ENCODE data around the gene COL12A1.

COL12A1 gene

DNA sequence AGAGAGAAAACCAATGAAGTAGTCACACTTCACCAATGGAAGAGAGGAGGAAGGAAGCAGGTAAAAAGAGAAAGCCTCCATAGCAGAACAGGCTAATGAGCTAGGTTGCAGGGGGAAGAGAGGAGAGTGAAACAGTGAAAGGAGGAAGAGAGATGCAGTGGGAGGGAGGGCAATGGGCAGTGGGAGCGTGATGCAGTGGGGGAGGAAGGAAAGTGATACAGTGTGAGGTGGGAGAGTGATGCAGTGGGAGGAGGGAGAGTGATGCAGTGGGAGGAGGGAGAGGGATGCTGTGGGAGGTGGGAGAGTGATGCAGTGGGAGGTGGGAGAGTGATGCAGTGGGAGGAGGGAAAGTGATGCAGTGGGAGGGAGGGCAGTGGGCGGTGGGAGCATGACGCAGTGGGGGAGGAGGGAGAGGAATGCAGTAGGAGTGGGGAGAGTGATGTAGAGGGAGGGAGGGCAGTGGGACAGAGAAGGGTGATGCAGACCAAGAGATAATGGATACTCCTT, 29.7 kb downstream of the COL12A1 start:
- no peak for FAIRE-seq

- FAIRE-seq: no peak
Measured at GRCh38 chr6:75171986-75172385, 33.9 kb downstream of the COL12A1 start.

DNA sequence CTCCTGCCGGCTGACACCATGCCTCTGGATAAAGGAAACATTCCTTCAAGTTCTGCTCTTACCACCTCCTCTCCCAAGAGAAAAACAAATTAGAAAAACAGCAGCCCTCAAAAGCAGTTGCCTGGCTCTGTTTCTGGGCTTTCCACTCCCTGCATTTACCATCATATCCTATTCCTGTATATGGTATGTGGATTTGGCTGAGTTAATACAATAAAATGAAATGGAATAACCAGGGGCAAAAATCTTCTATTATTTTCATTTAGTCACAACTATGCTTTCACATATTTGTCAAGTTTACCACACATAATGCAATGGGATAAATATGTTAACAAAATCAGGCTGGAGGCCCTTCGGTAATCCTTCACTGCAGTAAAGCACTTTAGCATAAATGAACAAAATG, 34.3 kb downstream of the COL12A1 start:
- FAIRE-seq: no peak

- FAIRE-seq: no peak
Measured at GRCh38 chr6:75170691-75171560, 34.9 kb downstream of the COL12A1 start.

- FAIRE-seq: no peak
Measured at GRCh38 chr6:75169689-75170586, 35.9 kb downstream of the COL12A1 start.

GRCh38 chr6:75167851-75168250, 38.0 kb downstream of the COL12A1 start:
- FAIRE-seq: no peak

DNA sequence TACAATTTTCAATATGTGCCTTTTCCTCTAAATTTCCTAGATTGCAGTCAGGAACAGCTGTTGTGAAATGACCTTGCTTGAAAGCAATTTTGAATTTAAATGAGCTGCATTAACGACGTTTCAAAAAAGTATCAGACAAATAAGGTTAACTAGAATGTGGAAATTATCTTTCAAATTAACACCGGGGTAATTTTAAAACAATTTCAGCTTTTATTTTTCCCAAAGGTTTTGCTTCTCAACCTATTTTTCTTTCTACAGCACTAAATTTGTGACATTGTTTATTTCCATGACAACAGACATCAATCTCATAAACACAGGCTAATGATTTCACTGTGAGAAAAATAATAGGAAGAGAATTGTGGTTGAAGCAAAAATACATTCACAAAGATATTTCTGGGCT, 38.5 kb downstream of the COL12A1 start:
- no peak for FAIRE-seq

DNA sequence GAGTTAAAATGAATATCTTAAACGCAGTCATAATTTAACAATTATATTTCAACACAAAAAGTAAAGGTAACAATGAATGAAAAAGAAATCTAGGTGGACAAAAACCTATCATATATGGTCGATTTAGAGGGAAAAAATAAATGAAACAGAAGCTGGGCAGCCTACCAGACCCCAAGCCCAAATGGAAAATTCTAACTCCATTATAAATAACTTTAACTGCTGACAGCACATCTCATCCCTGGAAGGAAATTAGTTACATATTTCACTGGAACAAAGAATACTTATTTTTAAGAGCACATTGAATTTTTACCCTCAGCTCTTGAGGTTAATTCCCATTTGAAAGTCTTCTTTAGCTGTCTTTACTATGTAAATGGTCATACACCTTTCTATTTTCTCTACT, 39.1 kb downstream of the COL12A1 start:
- FAIRE-seq: no peak

DNA sequence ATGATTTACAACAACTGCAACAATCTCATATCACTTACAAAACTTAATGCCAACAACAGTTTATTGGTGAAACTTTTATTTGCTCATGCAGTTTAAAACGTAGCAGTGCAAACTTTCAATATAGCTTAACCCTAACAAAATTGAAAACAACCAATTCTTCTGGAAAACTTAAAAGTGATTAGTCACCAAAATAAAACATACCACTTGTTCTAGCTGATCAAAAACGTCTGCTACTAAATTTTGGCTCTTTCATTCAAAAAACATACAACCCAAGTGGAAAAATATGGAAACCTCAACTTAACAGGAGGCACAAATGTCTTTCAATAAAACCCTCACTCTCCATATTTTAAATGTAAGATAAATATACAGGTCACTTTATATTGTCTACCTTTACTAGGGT, 39.6 kb downstream of the COL12A1 start:
- no peak for FAIRE-seq

DNA sequence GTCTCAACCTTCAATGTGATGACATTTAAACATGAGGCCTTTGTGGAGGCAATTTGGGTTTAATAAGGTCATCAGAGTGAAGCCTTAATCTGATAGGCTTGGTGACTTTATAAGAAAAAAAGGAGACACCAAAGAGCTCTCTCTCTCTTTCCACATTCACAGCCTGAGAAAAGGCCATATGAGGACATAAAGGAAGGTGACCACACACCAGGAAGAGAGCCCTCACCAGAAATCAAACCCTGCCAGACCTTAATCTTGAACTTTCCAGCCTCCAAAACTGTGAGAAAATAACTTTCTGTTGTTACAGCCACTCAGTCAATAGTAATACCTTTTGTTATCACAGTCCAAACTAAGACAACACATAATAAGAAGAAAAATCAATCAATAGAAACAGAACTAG, 47.7 kb downstream of the COL12A1 start:
- FAIRE-seq: no peak

GRCh38 chr6:75157336-75157735, 48.5 kb downstream of the COL12A1 start:
- FAIRE-seq: no peak

DNA sequence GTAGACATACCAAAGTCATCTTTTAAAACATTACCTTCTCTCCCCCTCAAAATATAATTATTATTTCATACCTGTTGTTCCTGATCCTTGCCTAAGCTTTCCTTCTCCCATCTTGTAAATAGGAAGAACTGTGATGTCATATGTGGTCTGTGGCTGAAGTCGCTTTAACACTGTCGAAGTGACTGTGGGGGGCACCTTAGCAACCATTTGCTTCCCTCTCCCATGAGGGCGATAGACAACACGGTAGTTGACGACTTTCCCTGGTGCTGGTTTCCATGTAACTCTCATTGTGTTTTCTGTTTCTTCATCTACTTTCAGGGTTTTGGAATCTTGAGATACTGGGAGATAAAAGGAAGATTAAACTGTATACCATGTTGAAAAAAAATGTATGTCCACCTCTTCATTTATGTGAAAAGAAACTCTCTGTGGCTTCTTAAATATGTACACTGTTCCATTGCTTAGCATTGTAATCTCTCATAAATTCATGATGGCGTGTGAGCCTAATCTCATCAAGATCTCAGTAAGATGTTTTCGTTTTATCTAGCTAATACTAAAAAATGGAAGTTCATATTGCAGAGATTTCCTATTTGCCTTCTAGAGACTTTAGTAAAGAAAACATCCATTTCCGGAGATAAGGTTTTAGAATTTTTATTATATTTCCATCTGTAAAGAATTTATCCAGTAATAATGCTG, 49.5 kb downstream of the COL12A1 start:
- FAIRE-seq: no peak

GRCh38 chr6:75155631-75156030, 50.2 kb downstream of the COL12A1 start:
- no peak for FAIRE-seq

DNA sequence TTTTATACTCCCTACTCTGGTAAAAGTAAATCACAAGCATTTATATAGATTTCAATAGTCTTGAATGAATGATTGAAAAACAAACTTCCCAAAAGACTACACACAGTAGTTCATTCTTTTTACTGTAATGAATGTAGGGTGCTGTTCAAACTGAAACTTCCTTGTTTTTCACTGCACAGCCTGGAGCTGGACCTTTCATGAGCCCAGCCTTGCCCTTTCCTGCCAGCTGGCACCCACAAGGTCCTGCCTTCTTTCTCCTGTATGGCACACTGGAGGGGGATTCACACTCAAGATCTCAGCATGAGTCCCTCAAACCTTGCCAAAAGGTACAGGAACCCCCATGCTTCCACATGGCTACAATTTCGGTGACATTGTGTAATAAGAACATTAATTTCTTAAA, 50.9 kb downstream of the COL12A1 start:
- no peak for FAIRE-seq

DNA sequence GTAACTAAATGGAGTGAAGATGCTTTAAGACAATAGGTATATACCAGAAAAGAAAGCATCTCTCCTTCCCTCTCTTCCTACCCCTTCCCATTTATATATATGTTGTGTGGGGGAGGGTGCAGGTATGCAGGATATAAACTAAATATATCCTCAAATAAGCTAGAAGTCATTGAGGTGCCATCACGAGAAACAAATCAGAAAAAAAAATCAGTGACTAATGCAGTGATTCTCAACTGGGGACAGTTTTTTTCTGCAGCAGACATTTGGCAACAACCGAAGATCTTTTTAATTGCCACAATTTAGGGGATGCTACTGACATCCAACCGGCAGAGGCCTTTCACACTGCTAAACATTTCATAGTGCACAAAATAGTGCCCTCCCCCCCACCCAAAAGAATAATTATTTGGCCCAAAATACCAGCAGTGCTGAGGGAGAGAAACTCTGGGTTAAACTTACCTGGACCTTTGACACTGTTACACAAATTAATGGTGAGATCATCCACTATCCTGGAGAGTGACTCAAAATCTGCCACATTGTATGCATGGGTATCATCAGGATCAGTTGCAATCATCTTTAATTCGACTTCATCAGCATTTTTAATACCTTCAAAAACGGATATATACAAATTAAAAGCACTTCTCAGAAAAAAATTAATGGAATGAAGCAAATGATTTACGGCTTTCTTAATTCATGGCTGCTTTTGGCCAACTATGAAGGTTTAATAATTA, 55.0 kb downstream of the COL12A1 start:
- FAIRE-seq: no peak

- no peak for FAIRE-seq
Measured at GRCh38 chr6:75149696-75150095, 56.2 kb downstream of the COL12A1 start.

- no peak for FAIRE-seq
Measured at GRCh38 chr6:75149240-75149639, 56.6 kb downstream of the COL12A1 start.

- FAIRE-seq: no peak
Measured at GRCh38 chr6:75147512-75147911, 58.3 kb downstream of the COL12A1 start.

DNA sequence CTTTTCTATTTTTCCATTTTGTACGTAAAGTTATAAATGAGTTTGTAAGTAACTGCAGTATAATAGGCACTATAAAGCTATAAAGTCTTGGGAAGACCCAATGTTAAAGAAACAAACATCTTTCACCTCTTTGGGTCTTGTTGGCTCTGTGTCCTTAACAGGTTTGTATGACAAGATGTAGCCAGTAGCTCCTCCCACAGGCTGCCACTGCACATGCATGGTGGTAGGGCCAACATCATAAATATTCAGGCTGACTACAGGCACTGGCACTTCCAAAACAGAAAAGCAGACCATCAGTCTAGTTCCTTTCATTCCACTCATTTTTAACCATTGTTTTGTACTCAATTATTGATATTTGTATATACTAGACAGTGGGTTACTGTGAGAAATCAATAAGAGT, 59.9 kb downstream of the COL12A1 start:
- no peak for FAIRE-seq

- no peak for FAIRE-seq
Measured at GRCh38 chr6:75145211-75145610, 60.6 kb downstream of the COL12A1 start.

DNA sequence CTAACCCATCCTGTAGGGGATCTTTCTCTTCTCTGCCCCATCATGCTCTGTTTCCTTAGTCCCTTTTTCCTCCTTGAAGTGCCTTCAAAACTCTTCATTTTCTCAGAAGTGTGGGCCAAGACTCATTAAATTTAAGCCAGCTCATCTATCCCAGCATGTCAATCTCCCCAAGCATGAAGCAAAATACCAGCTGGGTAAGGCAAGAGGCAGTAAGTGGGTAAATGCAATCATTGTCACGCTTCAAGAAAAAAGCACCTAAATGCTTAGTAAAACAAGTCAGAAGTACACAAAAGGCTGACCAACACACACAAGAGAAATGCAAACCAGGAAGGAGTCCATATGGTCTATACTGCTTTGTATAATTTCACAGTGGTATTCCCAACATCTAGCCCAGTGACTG, 61.5 kb downstream of the COL12A1 start:
- FAIRE-seq: no peak

DNA sequence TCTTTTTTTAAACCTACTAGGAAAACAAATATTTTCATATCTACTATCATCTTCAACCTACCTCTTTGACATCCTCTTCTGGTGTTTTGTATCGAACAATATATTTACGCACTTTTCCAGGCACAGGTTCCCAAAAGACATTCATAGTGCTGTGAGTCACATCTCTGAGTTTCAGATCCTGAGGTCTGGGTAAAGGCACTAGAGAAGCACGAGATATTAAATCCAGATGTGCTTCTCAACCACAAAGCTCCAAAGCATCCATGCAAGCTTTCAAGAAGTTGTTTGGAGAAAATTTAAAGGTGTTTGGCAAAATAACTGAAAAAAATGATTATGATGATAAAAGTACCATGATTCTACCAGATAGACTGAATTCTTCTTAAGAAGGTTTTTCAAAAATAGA, 62.7 kb downstream of the COL12A1 start:
- no peak for FAIRE-seq

Measured in G401.6 (cell line).